ENCODE data around the gene ALDH1L1. TPM values are rescaled to one million over a fixed set of nuclear protein-coding genes. Genes with fewer than 3 reads are reported as not detected.

ALDH1L1 gene
- total RNA-seq, 1 experiment from 2014 or later: 0.36 TPM

GRCh38 chr3:126064627-126065258 is 115.6 kb downstream of the ALDH1L1 start:
- Histone ChIP-seq H3K4me1 (ENCODE audit: control insufficient read depth, insufficient read depth, low read length) (no peaks in the 10 kb centered on the region), H3K4me3 (ENCODE audit: low read depth in 2 of 2, low read length in 2 of 2) (no peak overlapping the region), H3K36me3 (ENCODE audit: control insufficient read depth, insufficient read depth, low read length) (no peaks in the 10 kb centered on the region), H3K27ac (ENCODE audit: low read length) (no peak overlapping the region), H3K27me3 (ENCODE audit: control insufficient read depth, insufficient read depth, low read length) (no peaks in the 10 kb centered on the region), H3K9me3 (ENCODE audit: control insufficient read depth, insufficient read depth, low read depth, low read length) (no peaks in the 10 kb centered on the region)
- in situ Hi-C loops (cut with HindIII; ENCODE audit: low pct_unique_long_range_greater_than_20kb, low sequenced_read_pairs) (no loop called here), intact Hi-C loops (cut with micrococcal nuclease; ENCODE audit: unreplicated experiment) (no loop called here)
- ChIA-PET POLR2A (no interaction called here), CTCF (no interaction called here)
- BruUV-seq (replicated peaks): no TSS peak
- no peak for DNase-seq (ENCODE audit: low read depth, low spot score)
- TF ChIP-seq SIN3A (IDR thresholded peaks at IDR 0.05; ENCODE audit: borderline replicate concordance, insufficient read depth, low read depth, low read length) (no peak), TCF7L2 (IDR thresholded peaks at IDR 0.05; ENCODE audit: low read depth, low read length) (no peak)
- ATAC-seq: no peak

DNA sequence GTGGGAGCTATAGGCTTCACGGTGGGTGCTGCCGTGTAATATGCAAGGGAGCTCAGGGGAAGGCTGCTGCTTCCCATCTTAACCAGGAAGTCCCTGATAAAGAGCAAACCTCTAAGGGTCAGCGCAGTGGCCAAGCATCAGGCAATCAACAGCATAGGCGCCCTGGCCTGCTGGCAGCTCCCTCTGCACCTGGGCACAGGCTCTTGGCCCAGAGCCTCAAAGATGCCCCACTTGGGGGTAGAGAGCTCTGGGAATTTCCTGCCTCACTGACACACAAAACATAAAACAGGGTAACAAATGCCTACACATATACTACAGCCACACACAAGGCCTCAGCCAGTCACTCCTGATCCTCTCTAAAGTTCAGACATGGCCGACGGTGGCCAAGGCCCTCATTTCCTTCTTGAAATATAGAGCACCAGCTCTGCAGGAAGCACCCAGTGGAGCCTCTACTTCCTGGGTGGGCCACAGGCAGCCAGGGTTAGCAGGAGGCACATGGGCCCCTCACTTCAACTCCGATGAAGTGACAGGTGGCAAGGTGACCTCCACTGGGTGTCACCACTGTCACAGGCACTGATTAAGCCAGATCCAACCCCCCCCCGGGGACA is 116.9 kb downstream of the ALDH1L1 start:
- H3K4me1 ChIP-seq (ENCODE audit: control insufficient read depth, insufficient read depth, low read length): no peaks in the 10 kb centered on the region
- POLR2A ChIA-PET: no interaction called here
- H3K27me3 ChIP-seq (ENCODE audit: control insufficient read depth, insufficient read depth, low read length): no peaks in the 10 kb centered on the region
- CTCF ChIA-PET: interaction anchor here (0.7 kb wide), 1 partner anchor 28 kb away, joined by 3 read pairs; no protein-coding TSS in a partner anchor
- BruUV-seq (replicated peaks): no TSS peak
- in situ Hi-C loops (cut with HindIII; ENCODE audit: low pct_unique_long_range_greater_than_20kb, low sequenced_read_pairs) (no loop called here), intact Hi-C loops (cut with micrococcal nuclease; ENCODE audit: unreplicated experiment) (no loop called here)
- no peaks in the 10 kb centered on the region for H3K36me3 ChIP-seq (ENCODE audit: control insufficient read depth, insufficient read depth, low read length)
- H3K4me3 ChIP-seq (ENCODE audit: low read depth in 2 of 2, low read length in 2 of 2): no peak overlapping the region
- ATAC-seq: no peak
- H3K27ac ChIP-seq (ENCODE audit: low read length): no peak overlapping the region
- TF ChIP-seq TCF7L2 (IDR thresholded peaks at IDR 0.05; ENCODE audit: low read depth, low read length) (no peak), SIN3A (IDR thresholded peaks at IDR 0.05; ENCODE audit: borderline replicate concordance, insufficient read depth, low read depth, low read length) (no peak), POLR2AphosphoS5 (IDR thresholded peaks at IDR 0.05; ENCODE audit: low read depth, low read length) (no peak)
- TF ChIP-seq, protein P1, sequence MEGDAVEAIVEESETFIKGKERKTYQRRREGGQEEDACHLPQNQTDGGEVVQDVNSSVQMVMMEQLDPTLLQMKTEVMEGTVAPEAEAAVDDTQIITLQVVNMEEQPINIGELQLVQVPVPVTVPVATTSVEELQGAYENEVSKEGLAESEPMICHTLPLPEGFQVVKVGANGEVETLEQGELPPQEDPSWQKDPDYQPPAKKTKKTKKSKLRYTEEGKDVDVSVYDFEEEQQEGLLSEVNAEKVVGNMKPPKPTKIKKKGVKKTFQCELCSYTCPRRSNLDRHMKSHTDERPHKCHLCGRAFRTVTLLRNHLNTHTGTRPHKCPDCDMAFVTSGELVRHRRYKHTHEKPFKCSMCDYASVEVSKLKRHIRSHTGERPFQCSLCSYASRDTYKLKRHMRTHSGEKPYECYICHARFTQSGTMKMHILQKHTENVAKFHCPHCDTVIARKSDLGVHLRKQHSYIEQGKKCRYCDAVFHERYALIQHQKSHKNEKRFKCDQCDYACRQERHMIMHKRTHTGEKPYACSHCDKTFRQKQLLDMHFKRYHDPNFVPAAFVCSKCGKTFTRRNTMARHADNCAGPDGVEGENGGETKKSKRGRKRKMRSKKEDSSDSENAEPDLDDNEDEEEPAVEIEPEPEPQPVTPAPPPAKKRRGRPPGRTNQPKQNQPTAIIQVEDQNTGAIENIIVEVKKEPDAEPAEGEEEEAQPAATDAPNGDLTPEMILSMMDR (IDR thresholded peaks at IDR 0.05): no peak
- TF ChIP-seq, protein P2, sequence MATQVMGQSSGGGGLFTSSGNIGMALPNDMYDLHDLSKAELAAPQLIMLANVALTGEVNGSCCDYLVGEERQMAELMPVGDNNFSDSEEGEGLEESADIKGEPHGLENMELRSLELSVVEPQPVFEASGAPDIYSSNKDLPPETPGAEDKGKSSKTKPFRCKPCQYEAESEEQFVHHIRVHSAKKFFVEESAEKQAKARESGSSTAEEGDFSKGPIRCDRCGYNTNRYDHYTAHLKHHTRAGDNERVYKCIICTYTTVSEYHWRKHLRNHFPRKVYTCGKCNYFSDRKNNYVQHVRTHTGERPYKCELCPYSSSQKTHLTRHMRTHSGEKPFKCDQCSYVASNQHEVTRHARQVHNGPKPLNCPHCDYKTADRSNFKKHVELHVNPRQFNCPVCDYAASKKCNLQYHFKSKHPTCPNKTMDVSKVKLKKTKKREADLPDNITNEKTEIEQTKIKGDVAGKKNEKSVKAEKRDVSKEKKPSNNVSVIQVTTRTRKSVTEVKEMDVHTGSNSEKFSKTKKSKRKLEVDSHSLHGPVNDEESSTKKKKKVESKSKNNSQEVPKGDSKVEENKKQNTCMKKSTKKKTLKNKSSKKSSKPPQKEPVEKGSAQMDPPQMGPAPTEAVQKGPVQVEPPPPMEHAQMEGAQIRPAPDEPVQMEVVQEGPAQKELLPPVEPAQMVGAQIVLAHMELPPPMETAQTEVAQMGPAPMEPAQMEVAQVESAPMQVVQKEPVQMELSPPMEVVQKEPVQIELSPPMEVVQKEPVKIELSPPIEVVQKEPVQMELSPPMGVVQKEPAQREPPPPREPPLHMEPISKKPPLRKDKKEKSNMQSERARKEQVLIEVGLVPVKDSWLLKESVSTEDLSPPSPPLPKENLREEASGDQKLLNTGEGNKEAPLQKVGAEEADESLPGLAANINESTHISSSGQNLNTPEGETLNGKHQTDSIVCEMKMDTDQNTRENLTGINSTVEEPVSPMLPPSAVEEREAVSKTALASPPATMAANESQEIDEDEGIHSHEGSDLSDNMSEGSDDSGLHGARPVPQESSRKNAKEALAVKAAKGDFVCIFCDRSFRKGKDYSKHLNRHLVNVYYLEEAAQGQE (IDR thresholded peaks at IDR 0.05; ENCODE audit: insufficient read depth in 1 of 2, low read depth in 2 of 2, low read length in 1 of 2): no peak
- DNase-seq (ENCODE audit: low read depth, low spot score): no peak
- H3K9me3 ChIP-seq (ENCODE audit: control insufficient read depth, insufficient read depth, low read depth, low read length): no peaks in the 10 kb centered on the region
